Esophagus (tissue), 2 donors: Measurements from ENCODE around the gene NFKB1. TPM values are rescaled to one million over a fixed set of nuclear protein-coding genes. Genes with fewer than 3 reads are reported as not detected.

Source experiments
- H3K27ac ChIP-seq, 2 donors: one replicate each; pipeline ENCODE4 v1.5.1; 2013; ENCODE audit warnings: low read depth in 2 of 2, mild to moderate bottlenecking in 2 of 2, inconsistent platforms in 1 of 2, low read length in 1 of 2, moderate library complexity in 1 of 2
- H3K27me3 ChIP-seq, 2 donors: one replicate each; pipeline ENCODE4 v1.6.1; 2013; ENCODE audit warnings: low read length in 2 of 2, control low read depth in 1 of 2, mild to moderate bottlenecking in 1 of 2; ENCODE audit not compliant: insufficient read depth in 2 of 2, control insufficient read depth in 1 of 2
- H3K36me3 ChIP-seq, 2 donors: one replicate each; pipeline ENCODE4 v1.6.1; 2013; ENCODE audit warnings: low read length in 1 of 2; ENCODE audit not compliant: control insufficient read depth in 2 of 2, insufficient read depth in 2 of 2
- H3K4me1 ChIP-seq, 2 donors: one replicate each; pipeline ENCODE4 v1.6.1; 2013; ENCODE audit warnings: low read length in 1 of 2; ENCODE audit not compliant: control insufficient read depth in 2 of 2, insufficient read depth in 2 of 2
- H3K4me3 ChIP-seq, 2 donors: one replicate each; pipeline ENCODE4 v1.5.1; 2013; ENCODE audit warnings: low read length in 2 of 2, mild to moderate bottlenecking in 2 of 2, low read depth in 1 of 2, moderate library complexity in 1 of 2
- H3K9me3 ChIP-seq, 2 donors: one replicate each; pipeline ENCODE4 v1.6.1; 2013; ENCODE audit warnings: mild to moderate bottlenecking in 2 of 2, low read depth in 1 of 2, low read length in 1 of 2, moderate library complexity in 1 of 2; ENCODE audit not compliant: control insufficient read depth in 2 of 2, insufficient read depth in 1 of 2
- WGBS, 2 donors: extraction: QIAGEN DNeasy Blood & Tissue Kit; methylation state at CpG; one replicate each; pipeline ENCODE4 v1.1.7; 2013; 5-methylcytosine and 5-hydroxymethylcytosine counted together
- polyA plus RNA-seq, 2 donors: library from polyadenylated mRNA; stranded (reverse); fragments of 200-250 nt; gene quantifications; one replicate each; pipeline ENCODE4 v1.2.3, GENCODE V29; 2013
- donor health status: healthy with polysubstance abuse.
- donor health status: Bipolar disorder and iron deficiency.

The NFKB1 gene
- polyA plus RNA-seq, 2 donors, result 6.9 to 16.5 TPM

DNA sequence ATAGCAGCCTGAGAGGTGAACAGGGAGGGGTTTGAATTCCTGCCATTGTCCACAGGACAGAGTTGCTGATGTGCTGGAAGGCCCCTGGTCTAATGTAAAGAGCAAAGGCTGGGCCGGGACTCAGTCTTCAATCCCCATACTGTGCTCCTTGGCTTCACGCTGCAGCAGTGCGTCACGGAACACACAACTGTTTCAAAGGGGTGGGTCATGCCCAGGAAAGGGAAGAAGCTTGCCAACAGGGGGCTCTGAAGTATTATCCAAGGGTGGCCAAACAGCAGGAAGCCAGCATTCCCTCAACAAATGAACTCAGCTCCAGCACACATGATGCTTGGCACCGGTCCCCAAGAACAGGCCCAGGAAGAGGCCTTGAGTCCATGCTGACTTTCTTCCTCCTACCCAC lies 122.5 kb downstream of the NFKB1 start:
- H3K27ac ChIP-seq, result no peak overlapping the region
- H3K9me3 ChIP-seq, result no peaks in the 10 kb centered on the region
- H3K27me3 ChIP-seq, result no peaks in the 10 kb centered on the region
- 83 to 84% methylated on average over 5 of the region's 5 CpGs for WGBS, 2 donors
- H3K4me3 ChIP-seq, result no peak overlapping the region
- peaks cover 0 to 2% of the 10 kb centered on the region in 2 donors for H3K4me1 ChIP-seq
- no peaks in the 10 kb centered on the region for H3K36me3 ChIP-seq

DNA sequence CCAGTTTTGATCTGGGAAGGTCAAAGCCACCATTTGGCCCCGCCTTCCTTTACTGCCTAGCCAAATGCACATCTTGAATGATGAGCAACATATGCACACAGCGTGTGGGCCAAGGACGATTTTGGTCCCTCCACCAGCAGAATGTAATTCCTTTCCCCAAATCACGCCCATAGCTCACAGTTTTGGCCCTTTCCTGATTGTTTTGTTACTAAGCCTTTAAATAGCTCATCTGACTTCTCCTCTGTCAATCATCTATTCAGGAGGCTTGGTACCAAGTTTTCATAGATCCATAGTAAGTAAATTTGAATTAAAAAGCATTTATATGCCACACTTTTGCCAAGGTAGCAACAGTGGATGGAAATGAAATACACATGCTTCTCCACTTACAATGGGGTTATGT lies 123.3 kb downstream of the NFKB1 start:
- Histone ChIP-seq H3K27me3 (no peaks in the 10 kb centered on the region), H3K9me3 (no peaks in the 10 kb centered on the region), H3K36me3 (no peaks in the 10 kb centered on the region), H3K4me1 (peaks cover 0 to 2% of the 10 kb centered on the region in 2 donors), H3K27ac (no peak overlapping the region), H3K4me3 (no peak overlapping the region)
- 85 to 88% methylated on average over 4 of the region's 4 CpGs for WGBS, 2 donors

DNA sequence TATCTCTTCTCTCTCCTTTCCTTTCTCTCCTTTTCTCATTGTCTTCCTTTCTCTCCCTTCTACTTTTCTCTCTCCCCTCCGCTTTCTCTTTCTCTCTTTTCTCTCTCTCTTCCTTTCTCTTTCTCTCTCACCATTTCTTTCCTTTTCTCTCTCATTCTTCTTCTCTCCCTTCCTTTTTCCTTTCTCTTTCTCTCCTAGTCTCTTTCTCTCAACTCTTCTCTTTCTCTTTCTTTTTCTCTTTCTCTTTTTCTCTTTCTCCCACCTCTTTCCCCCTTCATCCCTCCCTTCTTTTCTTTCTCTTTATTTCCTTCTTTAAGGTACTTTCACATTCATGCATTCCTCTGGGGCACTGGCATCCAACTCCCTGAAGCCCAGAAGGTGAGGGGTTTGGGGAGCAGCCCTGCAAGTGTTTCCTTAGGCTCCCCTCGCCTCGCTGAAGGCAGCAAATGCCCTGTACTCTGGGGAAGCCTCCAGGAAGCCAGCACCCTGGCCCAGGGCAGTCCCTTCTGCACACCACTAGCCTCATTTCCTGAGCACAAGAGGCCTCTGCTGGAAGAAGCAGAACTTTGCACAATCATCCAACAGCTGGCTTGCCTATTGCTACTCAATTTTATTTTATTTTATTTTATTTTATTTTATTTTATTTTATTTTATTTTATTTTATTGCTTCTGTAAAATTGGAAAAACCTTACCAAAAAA lies 124.2 kb downstream of the NFKB1 start:
- no peak overlapping the region for H3K4me3 ChIP-seq
- H3K9me3 ChIP-seq, result no peaks in the 10 kb centered on the region
- WGBS, 2 donors, result 70 to 78% methylated on average over 3 of the region's 3 CpGs
- no peaks in the 10 kb centered on the region for H3K36me3 ChIP-seq
- H3K4me1 ChIP-seq, result peaks cover 0 to 2% of the 10 kb centered on the region in 2 donors
- H3K27me3 ChIP-seq, result no peaks in the 10 kb centered on the region
- H3K27ac ChIP-seq, result no peak overlapping the region

DNA sequence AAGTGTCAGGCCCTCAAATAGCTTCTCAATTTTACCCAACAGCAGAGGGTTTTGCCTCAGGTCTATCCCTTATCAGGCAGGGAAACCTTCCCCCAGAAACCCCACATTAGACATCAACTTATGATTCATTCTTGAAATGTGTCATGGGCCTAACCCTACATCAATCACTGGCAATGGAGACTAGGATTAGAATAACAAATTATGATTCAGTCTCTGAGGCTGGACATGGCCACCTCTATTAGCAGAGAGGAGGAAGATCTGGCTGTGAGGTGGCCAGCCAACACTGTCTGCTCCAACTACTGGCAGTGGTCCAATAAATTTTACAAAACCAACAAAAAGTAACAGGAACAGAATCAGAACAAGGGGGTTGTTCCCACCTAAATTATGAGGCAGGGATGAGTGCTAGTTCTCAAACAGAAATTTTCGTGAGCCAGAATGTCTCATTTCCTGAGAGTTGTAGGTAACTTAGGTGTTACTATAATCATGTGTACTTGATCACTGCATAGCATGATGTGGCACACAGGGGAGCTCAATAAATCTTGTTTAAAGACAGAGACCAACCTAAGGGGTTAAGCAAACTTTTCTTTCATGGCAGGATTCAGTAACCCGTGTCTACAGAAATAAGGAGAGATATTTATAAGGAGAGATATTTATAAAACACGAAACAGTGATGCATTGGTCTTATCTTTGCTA lies 126.8 kb downstream of the NFKB1 start:
- no peaks in the 10 kb centered on the region for H3K9me3 ChIP-seq
- H3K27me3 ChIP-seq, result no peaks in the 10 kb centered on the region
- no peak overlapping the region for H3K4me3 ChIP-seq
- H3K4me1 ChIP-seq, result peaks cover 0 to 2% of the 10 kb centered on the region in 2 donors
- H3K27ac ChIP-seq, result no peak overlapping the region
- WGBS, 2 donors, result 64 to 68% methylated on average over 3 of the region's 3 CpGs
- no peaks in the 10 kb centered on the region for H3K36me3 ChIP-seq

DNA sequence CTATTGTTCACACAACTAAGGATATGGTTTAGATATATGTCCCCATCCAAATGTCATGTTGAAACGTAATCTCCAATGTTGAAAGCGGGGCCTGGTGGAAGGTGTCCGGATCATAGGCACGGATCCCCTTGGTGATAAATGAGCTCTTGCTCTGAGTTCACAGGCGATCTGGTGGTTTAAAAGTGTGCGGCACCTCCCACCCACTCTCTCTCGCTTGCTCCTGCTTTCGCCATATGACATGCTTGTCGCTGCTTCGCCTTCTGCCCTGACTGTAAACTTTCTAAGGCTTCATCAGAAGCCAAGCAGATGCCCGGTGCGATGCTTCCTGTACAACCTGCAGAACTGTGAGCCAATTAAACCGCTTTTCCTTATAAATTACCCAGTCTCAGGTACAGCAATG lies 128.5 kb downstream of the NFKB1 start:
- 84 to 88% methylated on average over 13 of the region's 13 CpGs for WGBS, 2 donors
- Histone ChIP-seq H3K27ac (no peak overlapping the region), H3K36me3 (no peaks in the 10 kb centered on the region), H3K4me1 (peaks cover 0 to 2% of the 10 kb centered on the region in 2 donors), H3K4me3 (no peak overlapping the region), H3K27me3 (no peaks in the 10 kb centered on the region), H3K9me3 (no peaks in the 10 kb centered on the region)

DNA sequence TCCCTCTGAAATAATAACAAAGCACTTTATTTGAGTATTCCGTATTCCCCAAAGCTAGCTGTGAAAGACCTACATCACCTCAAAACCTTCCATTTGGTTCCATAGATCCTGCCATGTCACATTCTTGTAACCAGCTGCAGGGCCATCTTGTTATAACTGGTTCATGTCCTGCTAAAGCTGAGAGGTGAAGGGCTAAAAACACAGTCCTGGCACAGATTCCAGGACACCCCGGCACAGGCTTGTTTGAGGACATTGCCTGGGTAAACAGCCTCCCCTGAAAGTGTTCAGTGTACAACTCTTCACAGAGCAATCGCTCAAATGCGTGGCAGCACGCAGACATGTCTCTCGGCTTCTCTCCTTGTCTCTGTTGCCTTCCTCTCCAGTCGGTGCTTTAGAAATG lies 130.5 kb downstream of the NFKB1 start:
- Histone ChIP-seq H3K36me3 (peaks cover 0 to 3% of the 10 kb centered on the region in 2 donors), H3K27me3 (no peaks in the 10 kb centered on the region), H3K4me3 (no peak overlapping the region), H3K9me3 (no peaks in the 10 kb centered on the region), H3K27ac (no peak overlapping the region), H3K4me1 (no peaks in the 10 kb centered on the region)
- WGBS, 2 donors, result 76 to 79% methylated on average over 7 of the region's 7 CpGs

DNA sequence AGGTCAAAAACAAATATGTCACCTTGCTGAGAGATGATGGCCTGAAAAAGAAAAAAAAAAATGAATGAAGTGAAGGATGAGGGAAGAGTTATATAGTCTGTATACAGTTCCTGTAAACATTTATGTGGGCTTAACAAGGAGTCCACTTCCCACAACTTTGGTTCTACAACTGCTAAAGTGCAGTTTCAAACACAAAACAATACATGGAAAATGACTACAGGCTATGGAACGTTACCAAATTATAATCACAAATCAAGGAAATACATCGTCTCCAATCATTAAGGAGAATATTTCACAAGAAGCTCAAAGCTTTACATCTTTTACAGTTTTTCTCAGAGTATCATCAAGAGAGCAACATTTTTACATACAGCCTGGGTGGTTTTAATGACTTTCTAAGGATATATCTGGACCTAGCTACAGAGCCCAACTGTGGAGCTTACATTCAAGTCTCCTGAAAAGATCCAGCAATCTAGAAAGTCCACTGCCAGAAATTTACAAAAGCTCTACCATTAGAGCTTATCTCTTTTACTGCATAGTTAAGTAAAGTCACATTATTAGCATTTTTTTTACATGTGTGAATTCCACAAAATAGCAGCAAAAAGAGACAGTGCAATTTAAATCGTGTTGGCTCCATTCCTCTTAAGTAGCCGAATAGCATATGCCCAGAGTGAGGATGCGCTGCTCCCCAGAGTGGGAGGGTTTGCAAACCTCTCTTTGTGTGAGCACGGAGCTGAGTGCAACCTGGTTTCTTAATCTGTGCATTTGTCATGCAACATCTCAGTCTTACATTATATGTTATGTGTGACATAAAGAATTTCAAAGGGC lies 131.3 kb downstream of the NFKB1 start:
- Histone ChIP-seq H3K4me3 (no peak overlapping the region), H3K4me1 (no peaks in the 10 kb centered on the region), H3K27me3 (no peaks in the 10 kb centered on the region), H3K9me3 (no peaks in the 10 kb centered on the region), H3K27ac (no peak overlapping the region), H3K36me3 (peaks cover 0 to 3% of the 10 kb centered on the region in 2 donors)
- 55 to 58% methylated on average over 6 of the region's 6 CpGs for WGBS, 2 donors

DNA sequence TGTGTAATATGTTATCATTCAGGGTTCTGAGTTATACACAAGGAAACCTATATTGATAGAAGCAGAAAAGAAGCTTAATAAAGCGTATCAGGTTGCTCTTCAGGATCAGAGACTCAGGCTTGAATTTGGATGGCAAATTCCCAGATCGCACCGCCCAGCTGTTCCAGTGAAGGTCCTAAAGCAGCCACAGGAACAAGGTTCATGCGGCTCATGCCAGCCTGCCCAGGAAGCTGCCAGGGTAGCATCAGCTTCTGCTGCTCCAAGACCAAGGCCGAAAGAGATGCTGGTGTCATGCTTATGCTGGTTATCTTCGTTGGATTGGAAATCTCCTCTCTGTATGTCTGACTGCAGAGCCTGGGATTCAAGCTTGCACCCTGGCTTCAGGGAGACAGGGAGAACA lies 131.9 kb downstream of the NFKB1 start:
- Histone ChIP-seq H3K36me3 (peaks cover 0 to 3% of the 10 kb centered on the region in 2 donors), H3K4me1 (no peaks in the 10 kb centered on the region), H3K27me3 (no peaks in the 10 kb centered on the region), H3K9me3 (no peaks in the 10 kb centered on the region), H3K27ac (no peak overlapping the region), H3K4me3 (no peak overlapping the region)
- 78% methylated on average over 6 of the region's 6 CpGs for WGBS, 2 donors

DNA sequence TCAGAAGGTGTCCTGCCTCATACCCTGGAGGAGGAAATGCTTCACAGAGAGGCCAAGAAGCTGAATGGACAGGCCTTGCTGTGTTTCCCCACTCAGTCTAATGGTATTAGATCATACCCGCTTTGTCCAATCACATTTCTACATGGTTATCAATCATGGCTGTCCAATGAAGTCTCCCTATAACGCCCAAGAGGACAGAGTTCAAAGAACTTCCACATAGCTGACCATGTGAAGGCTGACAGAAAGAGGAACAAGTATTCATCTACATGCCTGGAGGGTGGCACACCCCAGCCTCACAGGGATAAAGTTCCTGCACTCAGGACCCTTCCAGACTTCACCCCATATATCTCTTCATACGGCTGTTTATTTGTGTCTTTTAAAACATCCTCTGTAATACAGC lies 136.2 kb downstream of the NFKB1 start:
- 88 to 90% methylated on average over 3 of the region's 3 CpGs for WGBS, 2 donors
- Histone ChIP-seq H3K4me3 (no peak overlapping the region), H3K27ac (no peak overlapping the region), H3K4me1 (no peaks in the 10 kb centered on the region), H3K9me3 (no peaks in the 10 kb centered on the region), H3K27me3 (no peaks in the 10 kb centered on the region), H3K36me3 (peaks cover 0 to 5% of the 10 kb centered on the region in 2 donors)
